OCI-LY1 (cell line): ENCODE data around the gene TMEM9.

Experiments
- EZH2 ChIP-seq: fragments of 200-600 bp; sonication (generic), shearing (Covaris generic); IDR thresholded peaks from 2 replicates; pipeline ENCODE4 v1.8.0; 2017; ENCODE audit warnings: borderline replicate concordance, mixed run types, mild to moderate bottlenecking, antibody characterized with exemption, low read length, moderate library complexity, mixed read lengths
- TF ChIP-seq, protein P1 (sequence below): fragments of 200-600 bp; sonication (generic), shearing (Covaris generic); IDR thresholded peaks from 2 replicates; pipeline ENCODE4 v1.5.1; 2017; ENCODE audit warnings: mild to moderate bottlenecking, antibody characterized with exemption, low read length, moderate library complexity, mixed read lengths

DNA sequence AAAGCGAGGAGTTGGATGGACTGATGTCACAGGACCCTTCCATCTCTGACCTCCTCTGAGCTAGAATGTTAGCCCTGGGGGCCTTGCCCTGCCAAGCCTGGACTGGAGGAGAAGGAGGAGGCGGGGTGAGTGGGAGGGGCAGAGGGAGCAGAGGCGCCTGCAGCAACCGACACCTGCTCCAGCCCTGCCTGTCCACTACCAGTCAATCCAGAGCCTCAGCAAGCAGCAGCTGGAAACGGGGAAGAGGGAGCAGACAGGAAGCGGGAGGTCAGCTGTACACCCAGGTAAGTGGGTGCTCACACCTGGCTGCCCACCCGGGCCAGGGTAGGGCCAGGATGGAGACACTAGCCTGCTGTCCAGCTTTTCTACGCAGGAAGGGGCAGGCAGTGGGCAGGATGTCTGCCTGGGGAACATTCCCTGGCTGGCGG is 36.4 kb upstream of the TMEM9 start, which contains the start of gene IGFN1:
- TF ChIP-seq, protein P1, sequence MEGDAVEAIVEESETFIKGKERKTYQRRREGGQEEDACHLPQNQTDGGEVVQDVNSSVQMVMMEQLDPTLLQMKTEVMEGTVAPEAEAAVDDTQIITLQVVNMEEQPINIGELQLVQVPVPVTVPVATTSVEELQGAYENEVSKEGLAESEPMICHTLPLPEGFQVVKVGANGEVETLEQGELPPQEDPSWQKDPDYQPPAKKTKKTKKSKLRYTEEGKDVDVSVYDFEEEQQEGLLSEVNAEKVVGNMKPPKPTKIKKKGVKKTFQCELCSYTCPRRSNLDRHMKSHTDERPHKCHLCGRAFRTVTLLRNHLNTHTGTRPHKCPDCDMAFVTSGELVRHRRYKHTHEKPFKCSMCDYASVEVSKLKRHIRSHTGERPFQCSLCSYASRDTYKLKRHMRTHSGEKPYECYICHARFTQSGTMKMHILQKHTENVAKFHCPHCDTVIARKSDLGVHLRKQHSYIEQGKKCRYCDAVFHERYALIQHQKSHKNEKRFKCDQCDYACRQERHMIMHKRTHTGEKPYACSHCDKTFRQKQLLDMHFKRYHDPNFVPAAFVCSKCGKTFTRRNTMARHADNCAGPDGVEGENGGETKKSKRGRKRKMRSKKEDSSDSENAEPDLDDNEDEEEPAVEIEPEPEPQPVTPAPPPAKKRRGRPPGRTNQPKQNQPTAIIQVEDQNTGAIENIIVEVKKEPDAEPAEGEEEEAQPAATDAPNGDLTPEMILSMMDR: no peak
- TF ChIP-seq EZH2: no peak
